ENCODE results near the gene TTYH3. TPM values are rescaled to one million over a fixed set of nuclear protein-coding genes. Genes with fewer than 3 reads are reported as not detected.

TTYH3 gene
- total RNA-seq, 6 experiments from 2014 or later, result 10.3 to 59.3 (median 37.6) TPM

- 96% methylated on average over 8 of the region's 27 CpGs for WGBS (ENCODE audit: insufficient coverage, low coverage, low lambda C conversion rate, missing lambda C conversion rate)
- TF ChIP-seq, protein P1, sequence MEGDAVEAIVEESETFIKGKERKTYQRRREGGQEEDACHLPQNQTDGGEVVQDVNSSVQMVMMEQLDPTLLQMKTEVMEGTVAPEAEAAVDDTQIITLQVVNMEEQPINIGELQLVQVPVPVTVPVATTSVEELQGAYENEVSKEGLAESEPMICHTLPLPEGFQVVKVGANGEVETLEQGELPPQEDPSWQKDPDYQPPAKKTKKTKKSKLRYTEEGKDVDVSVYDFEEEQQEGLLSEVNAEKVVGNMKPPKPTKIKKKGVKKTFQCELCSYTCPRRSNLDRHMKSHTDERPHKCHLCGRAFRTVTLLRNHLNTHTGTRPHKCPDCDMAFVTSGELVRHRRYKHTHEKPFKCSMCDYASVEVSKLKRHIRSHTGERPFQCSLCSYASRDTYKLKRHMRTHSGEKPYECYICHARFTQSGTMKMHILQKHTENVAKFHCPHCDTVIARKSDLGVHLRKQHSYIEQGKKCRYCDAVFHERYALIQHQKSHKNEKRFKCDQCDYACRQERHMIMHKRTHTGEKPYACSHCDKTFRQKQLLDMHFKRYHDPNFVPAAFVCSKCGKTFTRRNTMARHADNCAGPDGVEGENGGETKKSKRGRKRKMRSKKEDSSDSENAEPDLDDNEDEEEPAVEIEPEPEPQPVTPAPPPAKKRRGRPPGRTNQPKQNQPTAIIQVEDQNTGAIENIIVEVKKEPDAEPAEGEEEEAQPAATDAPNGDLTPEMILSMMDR (IDR thresholded peaks at IDR 0.05), result no peak
- TF ChIP-seq POLR2A (IDR thresholded peaks at IDR 0.05), result no peak
- Histone ChIP-seq H3K27me3 (no peaks in the 10 kb centered on the region), H3K9me3 (no peaks in the 10 kb centered on the region), H3K36me3 (peaks cover 0 to 26% (median under 1%) of the 10 kb centered on the region in 4 donors), H3K4me1 (no peaks in the 10 kb centered on the region), H3K27ac (no peak overlapping the region), H3K4me3 (no peak overlapping the region)
- no peak for DNase-seq
- ATAC-seq, result no peak
- intact Hi-C loops (cut with DNase I), result no loop called here
These were observed 36.4 kb upstream of the TTYH3 start for GRCh38 chr7:2595258-2595860.

GRCh38 chr7:2596464-2597272 is 35.1 kb upstream of the TTYH3 start:
- Histone ChIP-seq H3K27me3 (no peaks in the 10 kb centered on the region), H3K4me1 (no peaks in the 10 kb centered on the region), H3K9me3 (no peaks in the 10 kb centered on the region), H3K4me3 (no peak overlapping the region), H3K27ac (no peak overlapping the region), H3K36me3 (peaks cover 0 to 26% (median under 1%) of the 10 kb centered on the region in 4 donors)
- WGBS (ENCODE audit: insufficient coverage, low coverage, low lambda C conversion rate, missing lambda C conversion rate), result 86% methylated on average over 18 of the region's 22 CpGs
- no peak for TF ChIP-seq POLR2A (IDR thresholded peaks at IDR 0.05)
- TF ChIP-seq, protein P1 (IDR thresholded peaks at IDR 0.05), result no peak
- no peak for ATAC-seq
- DNase-seq, result no peak
- intact Hi-C loops (cut with DNase I), result no loop called here

- no peaks in the 10 kb centered on the region for H3K4me1 ChIP-seq
- no peaks in the 10 kb centered on the region for H3K27me3 ChIP-seq
- peaks cover 0 to 26% (median under 1%) of the 10 kb centered on the region in 4 donors for H3K36me3 ChIP-seq
- no peak overlapping the region for H3K27ac ChIP-seq
- intact Hi-C loops (cut with DNase I), result no loop called here
- TF ChIP-seq, protein P1 (IDR thresholded peaks at IDR 0.05), result no peak
- TF ChIP-seq POLR2A (IDR thresholded peaks at IDR 0.05), result no peak
- no peak overlapping the region for H3K4me3 ChIP-seq
- DNase-seq (no peak), ATAC-seq (no peak)
- no peaks in the 10 kb centered on the region for H3K9me3 ChIP-seq
- 93% methylated on average over 3 of the region's 13 CpGs for WGBS (ENCODE audit: insufficient coverage, low coverage, low lambda C conversion rate, missing lambda C conversion rate)
These were observed 34.5 kb upstream of the TTYH3 start for GRCh38 chr7:2597273-2597640.

- Histone ChIP-seq H3K27ac (no peak overlapping the region), H3K36me3 (peaks cover 0 to 19% (median under 1%) of the 10 kb centered on the region in 4 donors), H3K9me3 (no peaks in the 10 kb centered on the region), H3K4me3 (no peak overlapping the region), H3K27me3 (no peaks in the 10 kb centered on the region), H3K4me1 (no peaks in the 10 kb centered on the region)
- TF ChIP-seq, protein P1 (IDR thresholded peaks at IDR 0.05), result no peak
- TF ChIP-seq POLR2A (IDR thresholded peaks at IDR 0.05), result no peak
- intact Hi-C loops (cut with DNase I), result no loop called here
- DNase-seq, result no peak
- WGBS (ENCODE audit: insufficient coverage, low coverage, low lambda C conversion rate, missing lambda C conversion rate), result 87% methylated on average over 8 of the region's 29 CpGs
- peak; percentile 39 to 69 (median 52) for ATAC-seq
These were observed 33.5 kb upstream of the TTYH3 start for GRCh38 chr7:2598154-2598823.

Measured in right lobe of liver (tissue), 6 donors.